HCT116 (cell line): ENCODE data around the gene ZNF691.

Experiments used
- CEBPB ChIP-seq: IDR thresholded peaks from 2 replicates; pipeline ENCODE4 v1.6.1; 2012; ENCODE audit warnings: low read depth
- EZH2 ChIP-seq: fragments of 200-600 bp; sonication (generic); IDR thresholded peaks from 2 replicates; pipeline ENCODE4 v1.6.1; 2017; ENCODE audit warnings: antibody characterized with exemption, mixed run types
- JUND ChIP-seq: IDR thresholded peaks from 2 replicates; pipeline ENCODE4 v1.6.1; 2012
- POLR2A ChIP-seq: IDR thresholded peaks from 2 replicates; pipeline ENCODE4 v1.7.0; 2011; ENCODE audit warnings: borderline replicate concordance; ENCODE audit not compliant: insufficient read depth, insufficient read length; ENCODE audit errors: extremely low read depth
- POLR2AphosphoS5 ChIP-seq: IDR thresholded peaks from 2 replicates; pipeline ENCODE4 v1.6.1; 2011; ENCODE audit warnings: mild to moderate bottlenecking, low read depth, low read length, moderate library complexity
- RAD21 ChIP-seq: IDR thresholded peaks from 2 replicates; pipeline ENCODE4 v1.6.1; 2012; ENCODE audit warnings: low read depth, mild to moderate bottlenecking
- SRF ChIP-seq: IDR thresholded peaks from 2 replicates; pipeline ENCODE4 v1.6.1; 2012; ENCODE audit warnings: low read depth
- YY1 ChIP-seq: IDR thresholded peaks from 2 replicates; pipeline ENCODE4 v1.6.1; 2011; ENCODE audit warnings: low read length, low read depth, moderate library complexity, mild to moderate bottlenecking; ENCODE audit not compliant: insufficient replicate concordance; ENCODE audit errors: extremely low read depth
- TF ChIP-seq, protein P1 (sequence below), 3 experiments: fragments of 200-600 bp in 1 of 3; sonication (generic) in 1 of 3; IDR thresholded peaks in 2 of 3; conservative IDR thresholded peaks in 1 of 3; 2 replicates each; pipeline ENCODE4 v1.5.1; 2012 to 2017; ENCODE audit warnings: low read depth in 2 of 3, low read length in 2 of 3, antibody characterized with exemption in 1 of 3, borderline replicate concordance in 1 of 3, control low read depth in 1 of 3, mild to moderate bottlenecking in 1 of 3, mixed read lengths in 1 of 3, mixed run types in 1 of 3, moderate library complexity in 1 of 3; ENCODE audit not compliant: insufficient read depth in 1 of 3
- TF ChIP-seq, protein P2 (sequence below): IDR thresholded peaks from 2 replicates; pipeline ENCODE4 v1.6.1; 2012
- TF ChIP-seq, protein P3 (sequence below): IDR thresholded peaks from 2 replicates; pipeline ENCODE4 v1.6.1; 2012; ENCODE audit warnings: low read depth
- TF ChIP-seq, protein P4 (sequence below): IDR thresholded peaks from 2 replicates; pipeline ENCODE4 v1.6.1; 2012

DNA sequence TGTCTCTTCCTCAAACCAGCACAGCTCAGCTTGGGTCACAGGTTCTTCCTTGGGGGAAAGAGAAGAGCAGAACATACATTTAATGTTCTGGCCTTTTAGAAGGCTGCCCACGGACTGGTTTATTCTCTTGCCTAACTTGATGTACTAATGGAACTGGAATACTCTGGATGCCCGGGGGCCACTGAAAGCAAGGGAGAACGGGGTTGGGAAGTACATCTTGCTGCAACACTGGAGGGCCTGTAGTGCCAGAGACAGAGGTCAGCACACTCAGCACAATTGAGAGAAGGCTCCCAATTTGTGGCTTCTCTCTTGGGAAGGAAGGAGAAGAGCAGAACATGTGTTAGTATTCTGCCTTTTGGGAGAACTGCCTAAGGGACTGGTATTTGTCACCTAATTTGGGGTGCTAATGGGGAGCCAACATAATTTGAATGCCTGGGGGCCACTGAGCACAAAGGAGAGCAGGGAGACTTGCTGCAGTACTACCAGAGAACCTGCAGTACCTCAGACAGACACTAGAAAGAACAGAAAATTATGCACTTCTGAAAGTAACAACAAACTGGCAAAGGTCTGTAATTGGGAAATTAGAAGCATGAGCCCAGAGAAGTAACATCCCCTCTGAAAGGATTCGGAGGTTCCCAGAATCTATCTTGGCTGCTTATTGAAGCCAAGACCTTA lies 14.1 kb downstream of the ZNF691 start:
- TF ChIP-seq YY1 = no peak
- TF ChIP-seq, protein P1, sequence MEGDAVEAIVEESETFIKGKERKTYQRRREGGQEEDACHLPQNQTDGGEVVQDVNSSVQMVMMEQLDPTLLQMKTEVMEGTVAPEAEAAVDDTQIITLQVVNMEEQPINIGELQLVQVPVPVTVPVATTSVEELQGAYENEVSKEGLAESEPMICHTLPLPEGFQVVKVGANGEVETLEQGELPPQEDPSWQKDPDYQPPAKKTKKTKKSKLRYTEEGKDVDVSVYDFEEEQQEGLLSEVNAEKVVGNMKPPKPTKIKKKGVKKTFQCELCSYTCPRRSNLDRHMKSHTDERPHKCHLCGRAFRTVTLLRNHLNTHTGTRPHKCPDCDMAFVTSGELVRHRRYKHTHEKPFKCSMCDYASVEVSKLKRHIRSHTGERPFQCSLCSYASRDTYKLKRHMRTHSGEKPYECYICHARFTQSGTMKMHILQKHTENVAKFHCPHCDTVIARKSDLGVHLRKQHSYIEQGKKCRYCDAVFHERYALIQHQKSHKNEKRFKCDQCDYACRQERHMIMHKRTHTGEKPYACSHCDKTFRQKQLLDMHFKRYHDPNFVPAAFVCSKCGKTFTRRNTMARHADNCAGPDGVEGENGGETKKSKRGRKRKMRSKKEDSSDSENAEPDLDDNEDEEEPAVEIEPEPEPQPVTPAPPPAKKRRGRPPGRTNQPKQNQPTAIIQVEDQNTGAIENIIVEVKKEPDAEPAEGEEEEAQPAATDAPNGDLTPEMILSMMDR (IDR thresholded peaks at IDR 0.05 in 2 of 3, conservative IDR thresholded peaks at IDR 0.05 in 1 of 3; ENCODE audit: borderline replicate concordance in 1 of 3, insufficient read depth in 1 of 3, low read depth in 2 of 3, low read length in 2 of 3) = 0 out of 6 replicates have a peak, but pooled peaks of 1 of the 3 experiments have one; percentile 29
- TF ChIP-seq POLR2A = no peak
- no peak for TF ChIP-seq RAD21
- TF ChIP-seq, protein P2, sequence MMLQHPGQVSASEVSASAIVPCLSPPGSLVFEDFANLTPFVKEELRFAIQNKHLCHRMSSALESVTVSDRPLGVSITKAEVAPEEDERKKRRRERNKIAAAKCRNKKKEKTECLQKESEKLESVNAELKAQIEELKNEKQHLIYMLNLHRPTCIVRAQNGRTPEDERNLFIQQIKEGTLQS = no peak
- no peak for TF ChIP-seq EZH2
- no peak for TF ChIP-seq JUND
- TF ChIP-seq, protein P3, sequence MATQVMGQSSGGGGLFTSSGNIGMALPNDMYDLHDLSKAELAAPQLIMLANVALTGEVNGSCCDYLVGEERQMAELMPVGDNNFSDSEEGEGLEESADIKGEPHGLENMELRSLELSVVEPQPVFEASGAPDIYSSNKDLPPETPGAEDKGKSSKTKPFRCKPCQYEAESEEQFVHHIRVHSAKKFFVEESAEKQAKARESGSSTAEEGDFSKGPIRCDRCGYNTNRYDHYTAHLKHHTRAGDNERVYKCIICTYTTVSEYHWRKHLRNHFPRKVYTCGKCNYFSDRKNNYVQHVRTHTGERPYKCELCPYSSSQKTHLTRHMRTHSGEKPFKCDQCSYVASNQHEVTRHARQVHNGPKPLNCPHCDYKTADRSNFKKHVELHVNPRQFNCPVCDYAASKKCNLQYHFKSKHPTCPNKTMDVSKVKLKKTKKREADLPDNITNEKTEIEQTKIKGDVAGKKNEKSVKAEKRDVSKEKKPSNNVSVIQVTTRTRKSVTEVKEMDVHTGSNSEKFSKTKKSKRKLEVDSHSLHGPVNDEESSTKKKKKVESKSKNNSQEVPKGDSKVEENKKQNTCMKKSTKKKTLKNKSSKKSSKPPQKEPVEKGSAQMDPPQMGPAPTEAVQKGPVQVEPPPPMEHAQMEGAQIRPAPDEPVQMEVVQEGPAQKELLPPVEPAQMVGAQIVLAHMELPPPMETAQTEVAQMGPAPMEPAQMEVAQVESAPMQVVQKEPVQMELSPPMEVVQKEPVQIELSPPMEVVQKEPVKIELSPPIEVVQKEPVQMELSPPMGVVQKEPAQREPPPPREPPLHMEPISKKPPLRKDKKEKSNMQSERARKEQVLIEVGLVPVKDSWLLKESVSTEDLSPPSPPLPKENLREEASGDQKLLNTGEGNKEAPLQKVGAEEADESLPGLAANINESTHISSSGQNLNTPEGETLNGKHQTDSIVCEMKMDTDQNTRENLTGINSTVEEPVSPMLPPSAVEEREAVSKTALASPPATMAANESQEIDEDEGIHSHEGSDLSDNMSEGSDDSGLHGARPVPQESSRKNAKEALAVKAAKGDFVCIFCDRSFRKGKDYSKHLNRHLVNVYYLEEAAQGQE = no peak
- TF ChIP-seq CEBPB = no peak
- no peak for TF ChIP-seq POLR2AphosphoS5
- no peak for TF ChIP-seq SRF
- TF ChIP-seq, protein P4, sequence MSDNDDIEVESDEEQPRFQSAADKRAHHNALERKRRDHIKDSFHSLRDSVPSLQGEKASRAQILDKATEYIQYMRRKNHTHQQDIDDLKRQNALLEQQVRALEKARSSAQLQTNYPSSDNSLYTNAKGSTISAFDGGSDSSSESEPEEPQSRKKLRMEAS = no peak
